Measurements from ENCODE around the gene POP4. TPM values are rescaled to one million over a fixed set of nuclear protein-coding genes. Genes with fewer than 3 reads are reported as not detected.
A peak's percentile ranks its signal among the peaks of the same experiment; 100 is the strongest.

POP4 gene
- total and polyA plus RNA-seq, 5 donors: 50.2 to 78.3 (median 56.4) TPM

DNA sequence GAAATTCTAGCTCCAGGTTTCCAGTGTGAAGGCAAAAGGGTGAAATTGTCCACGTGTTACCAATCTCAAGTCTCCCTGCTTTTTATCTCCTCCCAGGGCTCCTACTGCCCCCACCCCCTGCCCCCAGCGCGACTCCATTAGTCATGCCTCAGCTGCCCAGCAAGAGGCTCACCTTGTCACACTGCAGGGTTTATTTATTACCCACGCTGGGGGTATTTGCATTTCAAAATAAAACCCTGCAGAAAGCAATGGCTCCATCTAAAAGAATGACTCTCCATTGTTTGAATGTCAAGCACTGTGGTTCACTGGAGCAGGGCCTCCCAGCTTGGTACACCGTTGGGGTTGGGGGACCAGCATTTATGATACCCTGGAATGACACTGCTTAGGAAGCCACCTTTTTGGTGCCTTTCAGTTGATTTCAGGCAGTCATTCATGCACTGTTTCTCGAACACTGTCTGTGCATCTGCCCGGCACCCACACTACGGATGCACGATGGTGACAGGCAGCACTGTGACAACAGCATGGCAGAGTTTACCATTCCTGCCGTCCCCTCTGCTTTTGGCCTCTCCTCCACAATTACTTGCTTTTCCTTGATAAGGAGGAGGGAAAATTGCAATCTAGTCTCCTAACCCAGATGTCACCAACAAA lies 9.9 kb upstream of the POP4 start:
- DNase-seq (no peak), ATAC-seq (no peak)
- Histone ChIP-seq H3K9me3 (ENCODE audit: control insufficient read depth, low read length) (no peaks in the 10 kb centered on the region), H3K27ac (ENCODE audit: low read length) (no peak overlapping the region), H3K4me1 (ENCODE audit: control insufficient read depth, insufficient read depth, low read length) (no peaks in the 10 kb centered on the region), H3K27me3 (ENCODE audit: control insufficient read depth, insufficient read depth) (no peaks in the 10 kb centered on the region), H3K4me3 (ENCODE audit: low read length) (no peak overlapping the region)
- 30% methylated on average over 10 of the region's 10 CpGs for WGBS
- intact Hi-C loops (cut with DNase I): no loop called here

DNA sequence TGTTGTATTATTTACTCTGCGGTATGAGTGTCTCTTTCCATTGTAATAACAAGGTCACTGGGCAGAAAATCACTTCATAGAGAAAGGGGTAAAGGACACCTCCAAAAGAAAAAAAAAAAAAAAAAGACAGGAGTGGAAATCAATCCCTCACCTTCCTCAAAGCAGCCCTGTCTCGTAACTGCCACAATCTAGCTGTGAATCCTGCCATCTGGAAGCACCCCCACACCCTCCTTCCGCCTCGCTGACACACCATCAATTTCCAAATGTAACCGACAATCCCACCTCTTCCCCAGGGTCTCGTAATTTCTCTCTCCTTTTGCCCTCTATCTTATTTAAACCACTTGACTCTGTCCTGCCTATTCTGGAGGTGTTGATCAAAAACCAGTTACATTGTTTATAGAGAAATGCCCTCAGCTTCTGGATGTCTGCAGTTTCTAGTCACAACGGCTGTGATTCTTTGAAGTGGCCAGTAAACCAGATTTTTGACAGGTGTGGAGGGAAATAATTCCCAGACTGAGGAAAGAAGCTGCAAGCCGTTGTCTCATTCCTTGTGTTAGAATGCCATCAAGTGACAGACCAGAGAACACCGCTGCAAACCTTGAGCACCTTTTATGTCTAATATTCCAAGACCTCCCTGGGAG lies 9.1 kb upstream of the POP4 start:
- no peaks in the 10 kb centered on the region for H3K9me3 ChIP-seq (ENCODE audit: control insufficient read depth, low read length)
- no peaks in the 10 kb centered on the region for H3K27me3 ChIP-seq (ENCODE audit: control insufficient read depth, insufficient read depth)
- DNase-seq (no peak), ATAC-seq (no peak)
- no peak overlapping the region for H3K27ac ChIP-seq (ENCODE audit: low read length)
- no peaks in the 10 kb centered on the region for H3K4me1 ChIP-seq (ENCODE audit: control insufficient read depth, insufficient read depth, low read length)
- intact Hi-C loops (cut with DNase I): no loop called here
- 34% methylated on average over 9 of the region's 9 CpGs for WGBS
- no peak overlapping the region for H3K4me3 ChIP-seq (ENCODE audit: low read length)

DNA sequence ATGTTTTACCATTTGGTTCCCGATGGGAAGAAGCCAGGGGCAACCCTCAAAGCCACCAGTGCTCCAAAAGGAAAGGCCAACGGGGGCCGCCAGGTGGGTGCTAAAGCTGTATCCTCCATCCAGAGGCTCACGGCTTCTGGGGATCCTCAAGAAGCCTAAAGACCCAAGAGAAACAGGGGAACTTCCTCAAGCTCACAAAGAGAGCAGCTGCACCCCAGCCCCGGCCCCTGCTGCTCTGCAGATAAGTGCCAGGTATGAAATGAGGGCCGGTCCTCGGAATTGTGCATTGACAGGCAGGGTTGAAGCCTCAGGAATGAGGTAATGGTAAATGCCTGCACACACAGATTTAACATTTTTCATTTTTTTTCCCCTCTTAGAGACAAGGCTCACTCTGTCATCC lies 8.0 kb upstream of the POP4 start:
- H3K27me3 ChIP-seq (ENCODE audit: control insufficient read depth, insufficient read depth): no peaks in the 10 kb centered on the region
- intact Hi-C loops (cut with DNase I): no loop called here
- no peak overlapping the region for H3K4me3 ChIP-seq (ENCODE audit: low read length)
- 59% methylated on average over 7 of the region's 7 CpGs for WGBS
- no peak overlapping the region for H3K27ac ChIP-seq (ENCODE audit: low read length)
- no peaks in the 10 kb centered on the region for H3K4me1 ChIP-seq (ENCODE audit: control insufficient read depth, insufficient read depth, low read length)
- no peaks in the 10 kb centered on the region for H3K9me3 ChIP-seq (ENCODE audit: control insufficient read depth, low read length)
- ATAC-seq (no peak), DNase-seq (no peak)

- intact Hi-C loops (cut with DNase I): no loop called here
- peak in 1 of 2 donors; percentile 31 for ATAC-seq
- H3K4me1 ChIP-seq (ENCODE audit: control insufficient read depth, insufficient read depth, low read length): no peaks in the 10 kb centered on the region
- WGBS: 52% methylated on average over 3 of the region's 3 CpGs
- H3K27ac ChIP-seq (ENCODE audit: low read length): no peak overlapping the region
- H3K27me3 ChIP-seq (ENCODE audit: control insufficient read depth, insufficient read depth): no peaks in the 10 kb centered on the region
- DNase-seq: no peak
- H3K9me3 ChIP-seq (ENCODE audit: control insufficient read depth, low read length): no peaks in the 10 kb centered on the region
- H3K4me3 ChIP-seq (ENCODE audit: low read length): no peak overlapping the region
Observed at GRCh38 chr19:29598496-29598895, 7.6 kb upstream of the POP4 start.

- Histone ChIP-seq H3K27ac (ENCODE audit: low read length) (no peak overlapping the region), H3K27me3 (ENCODE audit: control insufficient read depth, insufficient read depth) (no peaks in the 10 kb centered on the region), H3K4me1 (ENCODE audit: control insufficient read depth, insufficient read depth, low read length) (no peaks in the 10 kb centered on the region), H3K9me3 (ENCODE audit: control insufficient read depth, low read length) (no peaks in the 10 kb centered on the region), H3K4me3 (ENCODE audit: low read length) (no peak overlapping the region)
- ATAC-seq: no peak
- WGBS: 67% methylated on average over 5 of the region's 5 CpGs
- no peak for DNase-seq
- intact Hi-C loops (cut with DNase I): no loop called here
Observed at GRCh38 chr19:29603308-29603707, 2.8 kb upstream of the POP4 start.

- H3K27ac ChIP-seq (ENCODE audit: low read length): peak overlapping the region; percentile 80
- H3K27me3 ChIP-seq (ENCODE audit: control insufficient read depth, insufficient read depth): no peaks in the 10 kb centered on the region
- peak in 1 of 3 donors; percentile 36 for DNase-seq
- peak overlapping the region; percentile 85 for H3K4me3 ChIP-seq (ENCODE audit: low read length)
- 2% methylated on average over 12 of the region's 12 CpGs for WGBS
- H3K4me1 ChIP-seq (ENCODE audit: control insufficient read depth, insufficient read depth, low read length): no peaks in the 10 kb centered on the region
- ATAC-seq: peak in 1 of 2 donors; percentile 53
- intact Hi-C loops (cut with DNase I): no loop called here
- H3K9me3 ChIP-seq (ENCODE audit: control insufficient read depth, low read length): no peaks in the 10 kb centered on the region
Observed at GRCh38 chr19:29606420-29606747, 301 bp downstream of the POP4 start.

GRCh38 chr19:29609636-29610035 lies 3.6 kb downstream of the POP4 start:
- 93% methylated on average over 11 of the region's 11 CpGs for WGBS
- no peaks in the 10 kb centered on the region for H3K9me3 ChIP-seq (ENCODE audit: control insufficient read depth, low read length)
- no peak overlapping the region for H3K4me3 ChIP-seq (ENCODE audit: low read length)
- H3K4me1 ChIP-seq (ENCODE audit: control insufficient read depth, insufficient read depth, low read length): no peaks in the 10 kb centered on the region
- intact Hi-C loops (cut with DNase I): loop anchor here (1.0 to 10.0 kb wide), 8 partner anchors 53 to 113 kb away; partner anchors contain the start of genes C19orf12 (in 1 of the 4) and PLEKHF1 (in 1 of the 4)
- H3K27me3 ChIP-seq (ENCODE audit: control insufficient read depth, insufficient read depth): no peaks in the 10 kb centered on the region
- ATAC-seq (no peak), DNase-seq (no peak)
- H3K27ac ChIP-seq (ENCODE audit: low read length): no peak overlapping the region

DNA sequence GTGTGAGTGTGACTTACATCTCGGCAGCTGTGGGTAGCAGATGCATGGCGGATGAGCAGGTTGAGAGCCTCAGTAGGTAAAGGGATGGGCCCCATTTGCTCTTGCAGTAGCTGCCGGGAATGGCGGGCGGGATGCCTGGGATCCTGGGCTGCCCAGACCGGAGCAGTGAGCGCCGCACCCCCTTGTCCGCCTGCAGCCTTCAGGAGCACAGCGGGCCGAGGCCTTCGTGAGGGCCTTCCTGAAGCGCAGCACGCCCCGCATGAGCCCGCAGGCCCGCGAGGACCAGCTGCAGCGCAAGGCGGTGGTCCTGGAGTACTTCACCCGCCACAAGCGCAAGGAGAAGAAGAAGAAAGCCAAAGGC lies 4.1 kb downstream of the POP4 start:
- no peak for ATAC-seq
- Histone ChIP-seq H3K27ac (ENCODE audit: low read length) (no peak overlapping the region), H3K27me3 (ENCODE audit: control insufficient read depth, insufficient read depth) (no peaks in the 10 kb centered on the region), H3K4me3 (ENCODE audit: low read length) (no peak overlapping the region), H3K9me3 (ENCODE audit: control insufficient read depth, low read length) (no peaks in the 10 kb centered on the region), H3K4me1 (ENCODE audit: control insufficient read depth, insufficient read depth, low read length) (no peaks in the 10 kb centered on the region)
- DNase-seq: peak in 1 of 3 donors; percentile 63
- intact Hi-C loops (cut with DNase I): loop anchor here (1.0 to 10.0 kb wide), 8 partner anchors 52 to 112 kb away; partner anchors contain the start of genes C19orf12 (in 1 of the 4) and PLEKHF1 (in 1 of the 4)
- WGBS: 81% methylated on average over 22 of the region's 22 CpGs

DNA sequence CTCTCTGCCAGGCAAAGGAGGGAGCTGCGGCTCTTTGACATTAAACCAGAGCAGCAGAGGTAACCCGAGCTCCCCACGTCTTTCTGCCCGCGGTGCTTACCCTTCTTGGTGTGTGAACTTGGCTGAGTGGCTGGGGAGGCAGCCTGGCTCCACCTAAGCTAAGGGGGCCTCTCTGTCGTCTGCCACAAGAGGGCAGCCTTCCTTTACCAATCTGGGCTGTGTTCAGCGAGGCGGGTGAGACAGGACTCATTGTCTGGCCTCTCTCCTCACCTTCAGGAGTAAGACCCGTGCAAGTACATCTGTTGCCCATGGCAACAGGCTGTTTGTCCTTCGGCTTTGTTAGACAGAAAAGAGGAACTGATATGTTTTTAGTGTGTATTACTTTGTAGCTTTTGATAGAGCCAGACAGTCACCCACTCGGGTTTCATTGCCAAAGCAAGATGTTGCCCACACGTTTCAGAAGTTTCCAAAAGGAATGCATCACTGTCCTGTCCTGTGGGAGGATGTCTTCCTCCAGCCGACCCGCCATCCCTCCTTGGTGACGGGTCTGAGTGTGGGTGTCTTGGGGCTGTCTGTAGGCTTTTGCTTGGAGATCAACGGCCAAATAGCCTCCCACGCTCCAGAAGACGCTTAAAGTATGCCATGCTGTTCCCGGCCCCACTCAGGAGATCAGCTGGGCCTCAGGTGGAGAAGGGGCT lies 4.6 kb downstream of the POP4 start:
- H3K27ac ChIP-seq (ENCODE audit: low read length): no peak overlapping the region
- no peaks in the 10 kb centered on the region for H3K9me3 ChIP-seq (ENCODE audit: control insufficient read depth, low read length)
- intact Hi-C loops (cut with DNase I): loop anchor here (1.0 to 10.0 kb wide), 8 partner anchors 52 to 112 kb away; partner anchors contain the start of genes C19orf12 (in 1 of the 4) and PLEKHF1 (in 1 of the 4)
- no peak overlapping the region for H3K4me3 ChIP-seq (ENCODE audit: low read length)
- WGBS: 37% methylated on average over 19 of the region's 19 CpGs
- ATAC-seq (peak; percentile 78 to 84), DNase-seq (peak; percentile 78 to 94 (median 89))
- H3K27me3 ChIP-seq (ENCODE audit: control insufficient read depth, insufficient read depth): no peaks in the 10 kb centered on the region
- no peaks in the 10 kb centered on the region for H3K4me1 ChIP-seq (ENCODE audit: control insufficient read depth, insufficient read depth, low read length)

- Histone ChIP-seq H3K27ac (ENCODE audit: low read length) (no peak overlapping the region), H3K4me3 (ENCODE audit: low read length) (no peak overlapping the region), H3K9me3 (ENCODE audit: control insufficient read depth, low read length) (no peaks in the 10 kb centered on the region), H3K4me1 (ENCODE audit: control insufficient read depth, insufficient read depth, low read length) (no peaks in the 10 kb centered on the region), H3K27me3 (ENCODE audit: control insufficient read depth, insufficient read depth) (no peaks in the 10 kb centered on the region)
- ATAC-seq: no peak
- intact Hi-C loops (cut with DNase I): loop anchor here (5.0 to 10.0 kb wide), 6 partner anchors 50 to 110 kb away; partner anchors contain the start of genes C19orf12 (in 1 of the 4) and PLEKHF1 (in 1 of the 4)
- 95% methylated on average over 9 of the region's 9 CpGs for WGBS
- DNase-seq: no peak
Observed at GRCh38 chr19:29612121-29612520, 6.0 kb downstream of the POP4 start.
